H1 (cell line): ENCODE data around the gene MPND. TPM values are rescaled to one million over a fixed set of nuclear protein-coding genes. Genes with fewer than 3 reads are reported as not detected.

Source experiments
- CTCF ChIA-PET: fragments of 300-600 bp; sonication (Branson Sonifier 250); formaldehyde crosslinking; loops from one replicate; lab custom pipeline; 2021; ENCODE audit not compliant: partially characterized antibody; lab: Charles Lee
- POLR2A ChIA-PET: fragments of 300-600 bp; sonication (Branson Sonifier 250); formaldehyde crosslinking; loops from one replicate; lab custom pipeline; 2021; ENCODE audit warnings: inconsistent platforms; ENCODE audit not compliant: partially characterized antibody; lab: Charles Lee
- DNase-seq, 2 experiments: peaks; one replicate each; pipeline versions ENCODE4 v3.0.0 to v3.0.0-alpha.2; 2010 to 2022; ENCODE audit warnings: low spot score in 2 of 2, low read depth in 1 of 2, mixed read lengths in 1 of 2
- FAIRE-seq: peaks from 2 replicates; lab custom pipeline; 2011; peaks lifted over from hg19 to GRCh38; lab: Jason Lieb, UNC
- H2AFZ ChIP-seq: 2 replicates; pipeline ENCODE4 v1.8.1; 2012; ENCODE audit warnings: low read length, inconsistent platforms
- H2AK5ac ChIP-seq: 2 replicates; pipeline ENCODE4 v1.6.1; 2013; ENCODE audit warnings: low read depth, low read length
- H2BK120ac ChIP-seq: replicated peaks from 2 replicates; pipeline ENCODE3; 2013; ENCODE audit warnings: low read depth, low read length, inconsistent platforms
- H2BK12ac ChIP-seq: 2 replicates; pipeline ENCODE4 v1.6.1; 2013; ENCODE audit warnings: low read depth, low read length
- H2BK15ac ChIP-seq: 2 replicates; pipeline ENCODE4 v1.6.1; 2013; ENCODE audit warnings: low read length
- H2BK20ac ChIP-seq: 2 replicates; pipeline ENCODE4 v1.6.1; 2013; ENCODE audit warnings: low read length
- H2BK5ac ChIP-seq: 2 replicates; pipeline ENCODE4 v1.6.1; 2013; ENCODE audit warnings: low read depth, low read length
- H3K14ac ChIP-seq: 2 replicates; pipeline ENCODE4 v1.6.1; 2013; ENCODE audit warnings: inconsistent platforms; ENCODE audit not compliant: insufficient read length
- H3K18ac ChIP-seq: 2 replicates; pipeline ENCODE4 v1.6.1; 2013; ENCODE audit warnings: low read length; ENCODE audit errors: extremely low read depth
- H3K23ac ChIP-seq: 2 replicates; pipeline ENCODE4 v1.6.1; 2013; ENCODE audit warnings: inconsistent platforms; ENCODE audit not compliant: insufficient read length
- H3K23me2 ChIP-seq: 2 replicates; pipeline ENCODE4 v1.6.1; 2013; ENCODE audit warnings: low read depth, low read length
- H3K27ac ChIP-seq: 2 replicates; pipeline ENCODE4 v1.6.1; 2011; ENCODE audit warnings: low read depth, low read length, inconsistent platforms
- H3K27me3 ChIP-seq, 4 experiments: replicated peaks in 1 of 4; 1 replicate in 1 of 4; 2 replicates in 3 of 4; pipeline versions ENCODE4 v1.6.1 to v1.8.1; 2011 to 2013; ENCODE audit warnings: low read length in 3 of 4, mild to moderate bottlenecking in 3 of 4, inconsistent platforms in 2 of 4, mixed read lengths in 2 of 4, moderate library complexity in 1 of 4; ENCODE audit not compliant: control insufficient read depth in 3 of 4, insufficient read depth in 3 of 4; ENCODE audit errors: extremely low read depth in 1 of 4
- H3K36me3 ChIP-seq, 4 experiments: 2 replicates each; pipeline versions ENCODE4 v1.6.1 to v1.8.1; 2011 to 2013; ENCODE audit warnings: mild to moderate bottlenecking in 4 of 4, low read length in 3 of 4, moderate library complexity in 2 of 4, control low read depth in 1 of 4, inconsistent platforms in 1 of 4; ENCODE audit not compliant: insufficient read depth in 4 of 4, control insufficient read depth in 2 of 4
- H3K4ac ChIP-seq: replicated peaks from 2 replicates; pipeline ENCODE3; 2013; ENCODE audit warnings: low read length, low read depth, mixed read lengths, inconsistent platforms; ENCODE audit not compliant: insufficient read length
- H3K4me1 ChIP-seq, 4 experiments: replicated peaks in 1 of 4; 1 replicate in 1 of 4; 2 replicates in 3 of 4; pipeline versions ENCODE4 v1.6.1 to v1.8.1; 2011 to 2013; ENCODE audit warnings: low read length in 3 of 4, inconsistent platforms in 2 of 4, mixed read lengths in 1 of 4; ENCODE audit not compliant: insufficient read depth in 4 of 4, control insufficient read depth in 3 of 4
- H3K4me2 ChIP-seq, 2 experiments: 2 replicates each; pipeline versions ENCODE4 v1.6.1 to v1.8.1; 2011 to 2013; ENCODE audit warnings: low read depth in 2 of 2, low read length in 2 of 2, control low read depth in 1 of 2, inconsistent platforms in 1 of 2, mild to moderate bottlenecking in 1 of 2; ENCODE audit not compliant: insufficient read depth in 1 of 2
- H3K4me3 ChIP-seq, 4 experiments: fragments of 200-600, 300-600 bp in 1 of 4; sonication (generic), shearing (Covaris generic), sonication (Bioruptor Twin) in 1 of 4; 2 replicates each; pipeline versions ENCODE4 v1.5.1 to v1.8.1; 2011 to 2016; ENCODE audit warnings: low read length in 4 of 4, low read depth in 3 of 4, control low read depth in 2 of 4, inconsistent platforms in 2 of 4, mild to moderate bottlenecking in 2 of 4, mixed read lengths in 1 of 4, moderate library complexity in 1 of 4; ENCODE audit not compliant: insufficient read depth in 2 of 4; ENCODE audit errors: extremely low read depth in 1 of 4
- H3K56ac ChIP-seq: replicated peaks from 2 replicates; pipeline ENCODE3; 2013; ENCODE audit warnings: low read depth, mild to moderate bottlenecking, mixed read lengths, low read length, inconsistent platforms; ENCODE audit not compliant: insufficient read length
- H3K79me1 ChIP-seq: 2 replicates; pipeline ENCODE4 v1.6.1; 2013; ENCODE audit warnings: low read depth, low read length, control low read depth
- H3K79me2 ChIP-seq, 2 experiments: 2 replicates each; pipeline versions ENCODE4 v1.6.1 to v1.8.1; 2012 to 2013; ENCODE audit warnings: low read length in 2 of 2, mild to moderate bottlenecking in 2 of 2, inconsistent platforms in 1 of 2; ENCODE audit not compliant: insufficient read depth in 2 of 2, control insufficient read depth in 1 of 2
- H3K9ac ChIP-seq, 4 experiments: replicated peaks in 1 of 4; 1 replicate in 1 of 4; 2 replicates in 3 of 4; pipeline versions ENCODE4 v1.6.1 to v1.8.1; 2011 to 2013; ENCODE audit warnings: low read depth in 3 of 4, low read length in 3 of 4, control low read depth in 2 of 4, mild to moderate bottlenecking in 2 of 4, moderate library complexity in 2 of 4, inconsistent platforms in 1 of 4; ENCODE audit errors: extremely low read depth in 1 of 4
- H3K9me3 ChIP-seq, 2 experiments: 2 replicates each; pipeline versions ENCODE4 v1.6.1 to v1.8.1; 2012 to 2013; ENCODE audit warnings: mild to moderate bottlenecking in 2 of 2, moderate library complexity in 2 of 2, control low read depth in 1 of 2, inconsistent platforms in 1 of 2, low read depth in 1 of 2, low read length in 1 of 2, mixed read lengths in 1 of 2; ENCODE audit not compliant: insufficient read depth in 2 of 2
- H4K20me1 ChIP-seq, 2 experiments: replicated peaks in 1 of 2; 2 replicates each; pipeline versions ENCODE3 to v1.8.1; 2011 to 2013; ENCODE audit warnings: inconsistent platforms in 2 of 2, low read length in 2 of 2, mild to moderate bottlenecking in 1 of 2; ENCODE audit not compliant: insufficient read depth in 2 of 2, control insufficient read depth in 1 of 2
- H4K5ac ChIP-seq: 2 replicates; pipeline ENCODE4 v1.6.1; 2013; ENCODE audit warnings: low read length, low read depth, mixed read lengths, inconsistent platforms; ENCODE audit not compliant: insufficient read length
- H4K8ac ChIP-seq: 2 replicates; pipeline ENCODE4 v1.8.0; 2013; ENCODE audit warnings: mild to moderate bottlenecking, moderate library complexity, low read length, inconsistent platforms; ENCODE audit not compliant: insufficient read depth; ENCODE audit errors: extremely low read depth
- H4K91ac ChIP-seq: replicated peaks from 2 replicates; pipeline ENCODE3; 2013; ENCODE audit warnings: low read length, mixed read lengths, inconsistent platforms; ENCODE audit not compliant: insufficient read length
- ATF2 ChIP-seq: IDR thresholded peaks from 2 replicates; pipeline ENCODE4 v1.6.1; 2012; ENCODE audit warnings: low read length, inconsistent platforms
- BRCA1 ChIP-seq: IDR thresholded peaks from 2 replicates; pipeline ENCODE4 v1.6.1; 2012; ENCODE audit warnings: low read depth, low read length, improper control_type of control experiment
- HDAC6 ChIP-seq: IDR thresholded peaks from one replicate; pipeline ENCODE4 v1.7.1; 2012; ENCODE audit warnings: low read depth, mild to moderate bottlenecking, inconsistent platforms, low read length, moderate library complexity
- KDM1A ChIP-seq: fragments of 200-600, 300-600 bp; sonication (generic); IDR thresholded peaks from 2 replicates; pipeline ENCODE4 v1.7.1; 2016; ENCODE audit warnings: mild to moderate bottlenecking, low read length, borderline replicate concordance
- KDM5A ChIP-seq: fragments of 200-600 bp; IDR thresholded peaks from 2 replicates; pipeline ENCODE4 v1.7.1; 2012; ENCODE audit warnings: mild to moderate bottlenecking, low read length, inconsistent platforms, mixed read lengths
- SIX5 ChIP-seq: IDR thresholded peaks from 2 replicates; pipeline ENCODE4 v1.6.1; 2011; ENCODE audit warnings: mild to moderate bottlenecking, low read depth, low read length
- WGBS, 2 experiments: shearing (Covaris generic) in 1 of 2; methylation state at CpG; one replicate each; pipeline versions ENCODE4 v1.1.6 to v1.1.7; 2013 to 2015; ENCODE audit warnings: low lambda C conversion rate in 2 of 2, mixed read lengths in 2 of 2, inconsistent platforms in 1 of 2, low coverage in 1 of 2, missing lambda C conversion rate in 1 of 2; ENCODE audit not compliant: insufficient replicate concordance in 2 of 2, insufficient coverage in 1 of 2, insufficient read length in 1 of 2; ENCODE audit errors: extremely low coverage in 1 of 2, missing lambda C conversion rate in 1 of 2; 5-methylcytosine and 5-hydroxymethylcytosine counted together
- polyA plus RNA-seq, 7 experiments: library from polyadenylated mRNA; depleted of rRNA in 3 of 7; stranded (reverse) in 5 of 7; unstranded in 2 of 7; fragments of >200 nt in 5 of 7; fragments of 200-250 nt in 2 of 7; gene quantifications; 1 replicate in 5 of 7; 2 replicates in 1 of 7; 4 replicates in 1 of 7; pipeline versions ENCODE4 v1.2.1 to v1.2.3, GENCODE V29; 2011 to 2013; ENCODE audit warnings: missing spikeins in 2 of 7, mixed read lengths in 2 of 7
- total RNA-seq: library from RNA; stranded (reverse); fragmentation: NEBNext Ultra II Directional; extraction: Animal tissue kit (Norgen Biotek cat#: 25700); gene quantifications from 2 replicates; pipeline ENCODE4 v1.2.1, GENCODE V29; 2021

The MPND gene
- total and polyA plus RNA-seq, 2 of the 8 experiments (the other 6 are each of a cell fraction or from before 2014, with no cell fraction given), result 22.9 to 27.7 TPM

- H3K4ac ChIP-seq, result no peak overlapping the region
- peaks cover 9% of the 10 kb centered on the region for H3K79me1 ChIP-seq
- no peak overlapping the region for H3K56ac ChIP-seq
- ChIA-PET CTCF (interaction anchor here (0.7 to 4.4 kb wide), 7 partner anchors 9 to 146 kb away, joined by 3 to 38 read pairs (median 5); partner anchors contain the start of genes CHAF1A and SH3GL1), POLR2A (interaction anchor here (0.6 to 5.8 kb wide), 6 partner anchors 10 to 80 kb away, joined by 3 to 63 read pairs (median 6); partner anchors contain the start of gene SH3GL1)
- no peak overlapping the region; the same call in 1 of the 2 replicates for H4K8ac ChIP-seq
- no peak overlapping the region for H3K27ac ChIP-seq
- no peak overlapping the region for H4K5ac ChIP-seq
- H3K9ac ChIP-seq, result no peak overlapping the region
- H3K4me2 ChIP-seq, result no peak overlapping the region
- H3K14ac ChIP-seq, result no peak overlapping the region
- H3K23me2 ChIP-seq, result no peaks in the 10 kb centered on the region
- no peak overlapping the region for H3K23ac ChIP-seq
- WGBS, 2 experiments, result 96% methylated on average over 11 of the region's 11 CpGs; no CpG with 5 or more reads in 1 of the 2 experiments
- H2BK20ac ChIP-seq, result no peak overlapping the region
- H2BK120ac ChIP-seq, result no peak overlapping the region
- H4K20me1 ChIP-seq, result peaks cover 12 to 45% of the 10 kb centered on the region in 2 experiments
- no peak overlapping the region for H4K91ac ChIP-seq
- H2AK5ac ChIP-seq, result no peak overlapping the region
- no peak for FAIRE-seq
- peaks cover 0 to 45% of the 10 kb centered on the region in 2 experiments; a peak in 2 of 4 replicates for H3K79me2 ChIP-seq
- H3K18ac ChIP-seq, result no peak overlapping the region
- no peak overlapping the region for H2BK5ac ChIP-seq
- no peak for TF ChIP-seq BRCA1
- TF ChIP-seq SIX5, result no peak
- no peak for TF ChIP-seq KDM1A
- no peak for TF ChIP-seq HDAC6
- no peak for TF ChIP-seq ATF2
- TF ChIP-seq KDM5A, result no peak
- H3K4me3 ChIP-seq, result no peak overlapping the region
- no peak overlapping the region for H2BK15ac ChIP-seq
- H2AFZ ChIP-seq, result no peak overlapping the region
- H3K36me3 ChIP-seq, result no peaks in the 10 kb centered on the region
- no peaks in the 10 kb centered on the region for H3K9me3 ChIP-seq
- H3K27me3 ChIP-seq, result no peaks in the 10 kb centered on the region
- H3K4me1 ChIP-seq, result peaks cover 5 to 43% (median 35%) of the 10 kb centered on the region in 4 experiments
- DNase-seq, result no peak
- H2BK12ac ChIP-seq, result no peak overlapping the region
Measured at GRCh38 chr19:4378886-4379285, 35.5 kb downstream of the MPND start.
